ENCODE data around the gene FGF14. TPM values are rescaled to one million over a fixed set of nuclear protein-coding genes. Genes with fewer than 3 reads are reported as not detected.

FGF14 gene
- total RNA-seq, 4 donors from 2014 or later: 0.12 to 3.5 (median 1.3) TPM

DNA sequence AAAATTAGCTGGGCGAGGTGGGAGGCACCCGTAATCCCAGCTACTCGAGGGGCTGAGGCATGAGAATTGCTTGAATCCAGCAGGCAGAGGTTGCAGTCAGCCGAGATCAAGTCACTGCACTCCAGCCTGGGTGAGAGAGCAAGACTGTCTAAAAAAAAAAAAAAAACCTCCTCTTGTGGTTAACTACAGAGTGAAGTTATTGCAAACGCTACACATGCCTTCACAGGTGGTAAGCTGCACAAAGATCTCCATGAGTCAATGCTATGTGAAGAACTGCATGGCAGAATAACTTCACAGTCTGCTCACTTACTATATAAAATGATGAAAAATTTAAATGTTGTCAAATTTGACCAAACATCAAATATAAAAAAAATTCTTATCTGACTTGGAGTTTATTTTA, 436.8 kb downstream of the FGF14 start:
- ATAC-seq (ENCODE audit: low FRiP score) (no peak), DNase-seq (ENCODE audit: low spot score) (no peak)
- TF ChIP-seq, protein P1, sequence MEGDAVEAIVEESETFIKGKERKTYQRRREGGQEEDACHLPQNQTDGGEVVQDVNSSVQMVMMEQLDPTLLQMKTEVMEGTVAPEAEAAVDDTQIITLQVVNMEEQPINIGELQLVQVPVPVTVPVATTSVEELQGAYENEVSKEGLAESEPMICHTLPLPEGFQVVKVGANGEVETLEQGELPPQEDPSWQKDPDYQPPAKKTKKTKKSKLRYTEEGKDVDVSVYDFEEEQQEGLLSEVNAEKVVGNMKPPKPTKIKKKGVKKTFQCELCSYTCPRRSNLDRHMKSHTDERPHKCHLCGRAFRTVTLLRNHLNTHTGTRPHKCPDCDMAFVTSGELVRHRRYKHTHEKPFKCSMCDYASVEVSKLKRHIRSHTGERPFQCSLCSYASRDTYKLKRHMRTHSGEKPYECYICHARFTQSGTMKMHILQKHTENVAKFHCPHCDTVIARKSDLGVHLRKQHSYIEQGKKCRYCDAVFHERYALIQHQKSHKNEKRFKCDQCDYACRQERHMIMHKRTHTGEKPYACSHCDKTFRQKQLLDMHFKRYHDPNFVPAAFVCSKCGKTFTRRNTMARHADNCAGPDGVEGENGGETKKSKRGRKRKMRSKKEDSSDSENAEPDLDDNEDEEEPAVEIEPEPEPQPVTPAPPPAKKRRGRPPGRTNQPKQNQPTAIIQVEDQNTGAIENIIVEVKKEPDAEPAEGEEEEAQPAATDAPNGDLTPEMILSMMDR (IDR thresholded peaks at IDR 0.05): no peak

- TF ChIP-seq, protein P1 (IDR thresholded peaks at IDR 0.05): no peak
- no peak for ATAC-seq (ENCODE audit: low FRiP score)
- no peak for DNase-seq (ENCODE audit: low spot score)
These were observed 442.8 kb downstream of the FGF14 start for GRCh38 chr13:101959016-101959415.

- TF ChIP-seq, protein P1 (IDR thresholded peaks at IDR 0.05): no peak
- no peak for DNase-seq (ENCODE audit: low spot score)
- ATAC-seq (ENCODE audit: low FRiP score): no peak
These were observed 446.1 kb downstream of the FGF14 start for GRCh38 chr13:101955764-101956163.

GRCh38 chr13:101951114-101951513, 450.7 kb downstream of the FGF14 start:
- no peak for ATAC-seq (ENCODE audit: low FRiP score)
- no peak for DNase-seq (ENCODE audit: low spot score)
- TF ChIP-seq, protein P1 (IDR thresholded peaks at IDR 0.05): no peak

- no peak for ATAC-seq (ENCODE audit: low FRiP score)
- TF ChIP-seq, protein P1 (IDR thresholded peaks at IDR 0.05): no peak
- DNase-seq (ENCODE audit: low spot score): no peak
These were observed 452.2 kb downstream of the FGF14 start for GRCh38 chr13:101949681-101950080.

DNA sequence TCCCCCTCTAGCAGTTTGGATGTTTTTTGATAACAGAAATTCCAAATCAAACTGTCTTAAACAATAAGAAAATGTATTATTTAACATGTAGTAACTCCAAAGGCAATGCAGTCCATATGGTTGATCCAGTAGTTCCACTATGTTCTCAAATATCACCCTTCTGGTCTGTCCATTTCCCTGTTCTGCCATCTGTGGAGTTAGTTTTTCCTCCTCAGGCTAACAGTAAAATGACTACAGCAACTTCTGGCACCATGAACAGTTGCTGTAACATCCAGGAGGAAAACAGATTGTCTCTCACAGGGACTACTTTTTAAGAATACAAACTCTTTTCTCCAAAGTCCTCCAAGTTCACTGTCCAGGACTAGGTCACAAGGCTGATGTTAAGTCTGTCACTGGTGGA, 455.4 kb downstream of the FGF14 start:
- DNase-seq (ENCODE audit: low spot score) (no peak), ATAC-seq (ENCODE audit: low FRiP score) (no peak)
- TF ChIP-seq, protein P1 (IDR thresholded peaks at IDR 0.05): no peak

DNA sequence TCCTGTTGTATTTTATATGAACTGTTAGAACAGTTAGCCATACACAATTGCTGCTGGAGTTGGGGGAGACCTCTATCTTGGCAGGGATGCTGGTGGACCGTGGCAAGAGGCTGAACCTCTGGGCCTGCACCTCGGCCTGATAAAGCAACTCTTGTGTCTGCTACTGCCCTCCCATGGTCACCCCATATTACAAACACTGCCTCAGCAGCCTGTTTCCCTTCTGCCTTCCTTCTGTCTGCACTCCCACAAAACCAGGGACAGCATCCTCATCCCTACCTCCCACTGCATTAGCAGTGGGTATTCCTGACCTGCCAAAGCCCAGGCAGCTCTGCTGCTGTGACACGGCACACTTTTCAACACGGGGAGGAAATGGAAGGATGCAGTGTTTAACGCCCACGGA, 456.4 kb downstream of the FGF14 start:
- no peak for ATAC-seq (ENCODE audit: low FRiP score)
- TF ChIP-seq, protein P1 (IDR thresholded peaks at IDR 0.05): no peak
- DNase-seq (ENCODE audit: low spot score): no peak

Measured in omental fat pad (tissue), 4 donors.